Endometrial microvascular endothelial cells (primary cell): ENCODE results near the gene PKDCC. TPM values are rescaled to one million over a fixed set of nuclear protein-coding genes. Genes with fewer than 3 reads are reported as not detected.
"Not testable (repeated sequence)": the region's sequence is repeated elsewhere in the genome, so short reads cannot be mapped to it uniquely, and the experiment has no call there.

ENCODE experiments used
- in situ Hi-C: cut with HindIII; loops from 2 replicates; pipeline ENCODE4 v1.10.0; 2017; ENCODE audit warnings: low sequenced_read_pairs, low pct_unique_long_range_greater_than_20kb; ENCODE audit errors: inconsistent ontology term
- total RNA-seq: library from RNA; depleted of rRNA; stranded (reverse); fragments of >200 nt; gene quantifications from one replicate; pipeline ENCODE4 v1.2.3, GENCODE V29; 2015; ENCODE audit errors: inconsistent ontology term

The PKDCC gene
- total RNA-seq, 1 donor from 2014 or later = 2.4 TPM

DNA sequence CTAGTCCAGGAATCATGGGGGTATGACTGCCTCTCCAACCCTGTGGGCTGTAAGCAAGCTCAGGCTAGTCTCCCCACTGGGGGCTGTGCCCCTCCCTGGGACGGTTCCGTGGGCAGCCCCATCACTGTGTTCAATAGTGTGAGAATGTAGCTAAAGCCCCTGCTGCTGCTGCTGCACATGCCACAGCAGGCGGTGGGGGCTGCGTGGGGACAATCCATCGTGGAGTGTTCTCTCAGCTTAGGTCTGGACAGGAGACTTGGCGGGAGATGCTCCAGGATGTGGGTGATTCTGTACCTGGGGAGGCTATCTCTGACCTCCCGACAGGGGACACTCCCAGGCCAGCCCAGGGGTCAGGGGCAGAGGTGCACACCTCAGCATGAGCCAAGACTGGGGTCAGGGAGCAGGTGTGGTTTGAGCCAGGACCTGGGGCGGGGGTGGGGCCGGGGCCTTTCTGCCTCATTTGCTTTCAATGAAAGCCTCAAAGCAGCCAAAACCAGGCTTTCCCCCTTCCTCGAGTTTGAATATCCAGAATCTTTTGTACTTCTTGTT, 10.2 kb downstream of the PKDCC start:
- in situ Hi-C loops = no loop called here

DNA sequence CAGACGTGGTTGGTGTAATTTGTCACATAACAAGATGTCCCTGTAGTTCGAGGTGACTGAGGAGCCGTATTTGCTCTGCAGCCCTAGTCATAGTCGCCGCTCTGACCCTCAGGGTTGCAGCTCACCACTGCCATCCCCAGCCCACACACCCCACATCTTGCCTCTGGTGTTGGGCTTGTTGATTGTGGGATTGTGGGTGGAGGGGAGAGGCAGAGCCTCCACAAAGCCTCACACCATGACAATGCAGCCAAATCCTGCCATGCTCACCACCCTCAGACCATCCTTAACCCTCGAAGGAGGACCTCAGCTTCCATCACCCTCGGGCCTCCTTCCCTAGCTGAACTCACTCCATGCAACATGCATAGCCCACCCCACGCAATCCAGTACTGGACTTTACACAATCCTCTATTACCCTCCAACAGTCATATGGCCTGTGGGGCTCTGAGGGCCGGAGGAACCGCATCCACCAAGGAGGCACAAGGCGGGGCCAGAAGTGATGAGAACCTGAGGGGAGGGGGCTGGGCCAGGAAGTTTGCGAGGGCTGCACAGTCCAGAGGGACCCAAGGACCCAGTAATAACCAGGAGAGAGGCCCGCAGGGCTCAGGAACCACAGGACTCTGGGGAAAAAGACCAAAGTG, 11.6 kb downstream of the PKDCC start:
- in situ Hi-C loops = no loop called here

- in situ Hi-C loops = no loop called here
These were observed 12.2 kb downstream of the PKDCC start for GRCh38 chr2:42060028-42060427.

DNA sequence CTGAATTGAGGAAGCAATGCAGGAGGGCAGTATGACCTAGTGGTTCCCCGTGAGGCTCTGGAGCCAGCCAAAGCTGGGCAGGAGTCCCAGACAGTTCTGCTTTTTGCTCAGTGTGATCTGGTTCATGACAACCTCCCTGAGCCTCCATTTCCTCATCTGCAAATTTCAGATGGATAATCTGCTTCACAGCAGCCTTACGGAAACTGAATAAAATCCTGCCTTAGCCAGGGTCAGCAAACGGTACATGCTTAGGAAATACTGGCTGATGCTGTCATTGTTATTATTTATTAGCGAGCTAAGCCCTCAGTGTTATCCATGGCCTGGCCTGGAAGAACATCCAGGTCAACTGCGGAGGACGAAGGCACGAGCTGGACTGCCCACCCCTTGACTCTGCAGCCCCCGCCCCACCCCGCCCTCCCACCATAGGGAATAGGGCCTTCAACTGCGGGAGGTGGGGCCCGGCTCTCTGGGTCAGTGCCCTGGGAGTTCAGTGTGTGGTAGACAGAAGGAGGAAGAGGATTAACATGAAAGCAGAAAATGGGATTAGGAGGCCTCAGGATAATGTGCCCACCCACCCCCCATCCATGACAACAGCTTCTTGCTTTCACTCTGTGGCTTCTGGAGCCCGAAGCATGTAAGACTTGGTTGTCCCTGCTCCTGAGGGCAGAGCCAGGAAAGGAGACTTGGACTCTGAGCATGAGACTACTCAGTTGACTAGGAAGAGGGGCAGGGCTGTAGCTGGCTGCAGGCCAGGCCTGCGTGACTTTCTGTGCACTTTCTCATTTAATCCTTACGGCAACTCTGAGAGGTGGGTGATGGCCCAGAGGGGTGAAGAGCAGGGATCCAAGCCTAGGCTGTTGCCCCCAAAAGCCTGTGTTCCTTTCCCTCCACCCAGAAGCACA, 13.1 kb downstream of the PKDCC start:
- in situ Hi-C loops = no loop called here

GRCh38 chr2:42061839-42062238, 14.0 kb downstream of the PKDCC start:
- in situ Hi-C loops = no loop called here

- in situ Hi-C loops = no loop called here
These were observed 15.8 kb downstream of the PKDCC start for GRCh38 chr2:42063431-42064171.

GRCh38 chr2:42064417-42064942, 16.7 kb downstream of the PKDCC start:
- in situ Hi-C loops = no loop called here

- in situ Hi-C loops = not testable (repeated sequence)
These were observed 17.9 kb downstream of the PKDCC start for GRCh38 chr2:42065753-42066152.

GRCh38 chr2:42067001-42067400, 19.2 kb downstream of the PKDCC start:
- in situ Hi-C loops = not testable (repeated sequence)

DNA sequence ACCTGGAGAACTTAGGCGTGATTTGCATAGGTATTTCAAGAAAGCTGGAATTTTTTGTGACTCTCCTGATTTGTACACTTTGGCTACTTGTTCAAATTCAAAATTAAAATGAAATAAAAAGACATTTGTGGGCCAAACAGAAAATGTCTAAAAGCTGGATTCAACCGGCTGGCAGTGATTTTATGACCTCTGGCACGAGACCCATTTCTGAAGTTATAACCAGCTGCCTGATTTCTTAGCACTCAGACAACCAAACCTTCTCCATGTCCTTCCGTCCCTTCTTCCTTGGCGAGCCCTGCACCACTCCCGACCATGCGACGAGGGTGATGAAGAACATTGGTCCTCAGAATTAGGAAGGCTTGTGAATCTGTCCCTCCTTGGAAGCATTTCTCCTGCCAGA, 19.7 kb downstream of the PKDCC start:
- in situ Hi-C loops = no loop called here

GRCh38 chr2:42068571-42069178, 20.9 kb downstream of the PKDCC start:
- in situ Hi-C loops = no loop called here

GRCh38 chr2:42069568-42069967, 21.7 kb downstream of the PKDCC start:
- in situ Hi-C loops = no loop called here

DNA sequence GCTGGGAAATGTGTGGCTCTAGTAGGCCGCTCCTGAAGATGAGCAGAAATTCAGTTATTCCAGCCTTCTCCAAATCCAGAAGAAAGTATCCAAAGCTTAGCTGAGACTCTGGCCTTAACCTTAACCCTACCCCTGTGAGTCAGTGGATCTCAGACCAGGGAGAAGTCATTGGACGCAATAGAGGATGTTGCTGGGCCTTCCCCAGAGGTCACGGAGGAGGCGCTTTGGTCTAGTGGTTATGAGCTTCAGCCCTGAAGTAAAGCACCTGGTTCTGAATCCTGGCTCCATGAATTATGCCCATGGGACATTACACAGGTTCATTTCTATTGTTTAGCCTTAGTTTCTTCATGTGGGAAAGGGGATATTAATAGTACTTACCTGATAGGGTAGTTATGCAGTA, 24.0 kb downstream of the PKDCC start:
- in situ Hi-C loops = no loop called here

DNA sequence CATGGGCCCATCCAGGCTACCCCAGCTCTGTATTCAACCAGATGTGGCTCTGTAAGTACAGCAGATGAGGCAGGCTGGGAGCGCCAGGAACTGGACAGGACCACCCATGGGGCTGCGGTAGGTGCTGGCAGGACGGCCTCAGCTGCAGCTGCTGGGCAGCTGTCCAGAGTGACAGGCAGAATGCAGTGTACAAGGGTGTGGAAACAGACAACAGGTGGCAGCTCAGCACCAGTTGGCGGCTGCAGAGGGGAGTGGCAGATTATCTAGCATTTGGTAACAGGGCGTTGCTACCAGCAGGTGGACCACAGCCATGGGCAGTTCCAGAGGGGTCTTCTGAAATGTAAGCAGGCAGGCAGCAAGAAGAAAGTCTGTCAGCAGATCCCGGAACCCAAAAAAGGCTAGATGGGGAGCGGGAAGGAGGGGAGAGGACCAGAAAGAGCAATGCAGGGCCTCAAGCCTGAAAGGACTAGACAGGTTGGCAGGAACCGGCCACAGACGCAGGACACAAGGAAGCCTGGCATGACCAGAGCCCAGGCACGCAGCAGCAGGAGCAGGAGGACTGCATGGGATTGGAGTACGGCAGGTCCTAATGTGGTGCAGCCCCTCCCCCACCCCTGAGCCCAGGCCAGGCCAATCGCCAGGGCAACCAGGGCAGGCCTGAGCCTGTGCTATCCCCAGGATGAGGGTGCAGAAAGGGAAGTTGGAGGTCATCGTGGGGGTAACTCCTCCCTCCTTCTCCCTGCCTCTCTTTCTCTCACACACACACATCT, 24.7 kb downstream of the PKDCC start:
- in situ Hi-C loops = no loop called here

DNA sequence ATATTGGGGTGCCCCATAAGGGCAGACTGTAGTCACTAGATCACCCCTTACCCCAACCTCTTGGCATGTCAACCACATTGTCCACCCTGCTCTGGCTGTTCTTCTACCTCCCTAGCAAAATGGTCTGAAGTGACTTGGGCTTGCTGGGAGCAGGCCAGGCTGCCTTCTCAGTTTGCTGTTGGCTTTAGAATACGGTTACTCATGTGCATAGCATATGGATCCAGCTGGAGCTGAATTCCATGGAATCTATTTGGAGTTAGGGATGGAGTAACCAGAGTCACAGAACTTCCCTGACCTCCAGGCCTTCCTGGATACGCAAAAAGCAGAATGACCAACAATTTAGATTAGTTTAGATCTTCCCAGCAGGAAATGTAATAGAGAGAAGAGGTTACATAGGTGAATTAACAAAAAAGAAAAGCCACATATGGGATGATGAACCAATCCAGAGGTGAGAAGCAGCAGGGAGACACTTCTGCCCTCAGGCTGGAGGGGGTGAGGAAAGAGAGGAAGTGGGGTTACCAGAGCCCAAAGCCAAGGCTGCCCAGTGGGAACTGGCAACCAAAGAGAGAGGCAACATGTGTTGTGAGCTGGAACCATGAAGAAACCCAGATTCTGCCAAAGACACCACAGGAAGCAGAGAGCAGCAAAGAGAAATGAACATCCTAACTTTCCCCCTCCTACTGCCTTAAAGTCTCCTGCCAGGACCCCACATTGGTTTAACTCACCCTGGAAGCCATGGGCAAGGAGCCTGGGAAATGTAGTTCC, 26.1 kb downstream of the PKDCC start:
- in situ Hi-C loops = no loop called here

GRCh38 chr2:42074661-42075060, 26.8 kb downstream of the PKDCC start:
- in situ Hi-C loops = loop anchor here (25.0 kb wide), 1 partner anchor 212 kb away; no protein-coding TSS in a partner anchor
